Measurements from ENCODE around the gene SLC35G4. TPM values are rescaled to one million over a fixed set of nuclear protein-coding genes. Genes with fewer than 3 reads are reported as not detected.
"Not testable (repeated sequence)": the region's sequence is repeated elsewhere in the genome, so short reads cannot be mapped to it uniquely, and the experiment has no call there.

The SLC35G4 gene
- total RNA-seq, 1 donor from 2014 or later, result not detected

- POLR2A ChIA-PET; H3K4me1 Mint-ChIP-seq; H3K27me3 Mint-ChIP-seq; H3K9me3 Mint-ChIP-seq; H3K36me3 Mint-ChIP-seq (ENCODE audit: low read depth); H3K27ac Mint-ChIP-seq; ATAC-seq (ENCODE audit: low read depth); CTCF ChIA-PET; DNase-seq; intact Hi-C loops (cut with micrococcal nuclease); H3K4me3 Mint-ChIP-seq: not testable (repeated sequence)
Measured at GRCh38 chr18:11614042-11614441, 4.6 kb downstream of the SLC35G4 start.

DNA sequence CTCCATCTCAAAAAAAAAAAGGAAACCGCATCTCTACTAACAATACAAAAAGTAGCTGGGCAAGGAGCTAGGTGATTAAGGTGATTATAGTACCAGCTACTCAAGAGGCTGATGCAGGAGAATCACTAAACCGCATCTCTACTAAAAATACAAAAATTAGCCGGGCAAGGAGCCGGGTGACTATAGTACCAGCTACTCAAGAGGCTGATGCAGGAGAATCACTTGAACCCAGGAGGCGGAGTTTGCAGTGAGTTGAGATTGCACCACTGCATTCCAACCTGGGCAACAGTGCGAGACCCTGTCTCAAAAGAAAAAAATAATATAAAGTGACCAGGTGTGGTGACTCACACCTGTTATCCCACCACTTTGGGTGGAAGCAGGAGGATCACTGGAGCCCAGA, 5.6 kb downstream of the SLC35G4 start:
- CTCF ChIA-PET; H3K4me3 Mint-ChIP-seq; ATAC-seq (ENCODE audit: low read depth); H3K27me3 Mint-ChIP-seq; DNase-seq; H3K27ac Mint-ChIP-seq; H3K36me3 Mint-ChIP-seq (ENCODE audit: low read depth); H3K4me1 Mint-ChIP-seq; intact Hi-C loops (cut with micrococcal nuclease); POLR2A ChIA-PET; H3K9me3 Mint-ChIP-seq: not testable (repeated sequence)

- ATAC-seq (ENCODE audit: low read depth); H3K4me3 Mint-ChIP-seq; H3K27ac Mint-ChIP-seq; intact Hi-C loops (cut with micrococcal nuclease); H3K4me1 Mint-ChIP-seq; DNase-seq; POLR2A ChIA-PET; CTCF ChIA-PET; H3K9me3 Mint-ChIP-seq; H3K36me3 Mint-ChIP-seq (ENCODE audit: low read depth): not testable (repeated sequence)
- H3K27me3 Mint-ChIP-seq, result peaks cover 13% of the 10 kb centered on the region
Measured at GRCh38 chr18:11647310-11647709, 37.9 kb downstream of the SLC35G4 start.

DNA sequence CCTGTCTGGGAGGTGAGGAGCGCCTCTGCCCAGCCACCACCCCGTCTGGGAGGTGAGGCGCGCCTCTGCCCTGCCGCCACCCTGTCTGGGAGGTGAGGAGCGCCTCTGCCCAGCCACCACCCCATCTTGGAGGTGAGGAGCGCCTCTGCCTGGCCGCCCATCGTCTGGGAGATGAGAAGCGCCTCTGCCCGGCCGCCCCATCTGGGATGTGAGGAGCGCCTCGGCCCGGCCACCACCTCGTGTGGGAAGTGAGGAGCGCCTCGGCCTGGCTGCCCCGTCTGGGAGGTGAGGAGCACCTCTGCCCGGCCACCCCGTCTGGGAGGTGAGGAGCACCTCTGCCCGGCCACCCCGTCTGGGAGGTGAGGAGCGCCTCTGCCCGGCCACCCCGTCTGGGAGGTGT, 38.4 kb downstream of the SLC35G4 start:
- H3K4me3 Mint-ChIP-seq; H3K9me3 Mint-ChIP-seq; ATAC-seq (ENCODE audit: low read depth); CTCF ChIA-PET; H3K27ac Mint-ChIP-seq; DNase-seq; H3K36me3 Mint-ChIP-seq (ENCODE audit: low read depth); H3K4me1 Mint-ChIP-seq; POLR2A ChIA-PET; intact Hi-C loops (cut with micrococcal nuclease): not testable (repeated sequence)
- peaks cover 13% of the 10 kb centered on the region for H3K27me3 Mint-ChIP-seq

GRCh38 chr18:11649839-11650238, 40.4 kb downstream of the SLC35G4 start:
- no peak for DNase-seq
- no peak overlapping the region for H3K27ac Mint-ChIP-seq
- ChIA-PET CTCF (no interaction called here), POLR2A (no interaction called here)
- peaks cover 4% of the 10 kb centered on the region for H3K9me3 Mint-ChIP-seq
- peaks cover 26% of the 10 kb centered on the region for H3K27me3 Mint-ChIP-seq
- intact Hi-C loops (cut with micrococcal nuclease), result no loop called here
- H3K4me1 Mint-ChIP-seq, result no peaks in the 10 kb centered on the region
- no peak overlapping the region for H3K4me3 Mint-ChIP-seq
- ATAC-seq (ENCODE audit: low read depth), result no peak
- H3K36me3 Mint-ChIP-seq (ENCODE audit: low read depth), result no peaks in the 10 kb centered on the region
- no peak for TF ChIP-seq CTCF (IDR thresholded peaks at IDR 0.05)

GRCh38 chr18:11651899-11652298, 42.5 kb downstream of the SLC35G4 start:
- H3K4me3 Mint-ChIP-seq, result no peak overlapping the region
- peaks cover 38% of the 10 kb centered on the region for H3K27me3 Mint-ChIP-seq
- peaks cover 4% of the 10 kb centered on the region for H3K9me3 Mint-ChIP-seq
- ATAC-seq (ENCODE audit: low read depth) (no peak), DNase-seq (no peak)
- H3K36me3 Mint-ChIP-seq (ENCODE audit: low read depth), result no peaks in the 10 kb centered on the region
- ChIA-PET POLR2A (no interaction called here), CTCF (no interaction called here)
- TF ChIP-seq CTCF (IDR thresholded peaks at IDR 0.05), result no peak
- H3K27ac Mint-ChIP-seq, result no peak overlapping the region
- intact Hi-C loops (cut with micrococcal nuclease), result no loop called here
- H3K4me1 Mint-ChIP-seq, result peaks cover 6% of the 10 kb centered on the region

- DNase-seq (no peak), ATAC-seq (ENCODE audit: low read depth) (no peak)
- H3K27ac Mint-ChIP-seq, result no peak overlapping the region
- no peaks in the 10 kb centered on the region for H3K36me3 Mint-ChIP-seq (ENCODE audit: low read depth)
- TF ChIP-seq CTCF (IDR thresholded peaks at IDR 0.05), result no peak
- peaks cover 4% of the 10 kb centered on the region for H3K9me3 Mint-ChIP-seq
- peaks cover 50% of the 10 kb centered on the region for H3K27me3 Mint-ChIP-seq
- CTCF ChIA-PET, result no interaction called here
- POLR2A ChIA-PET, result no interaction called here
- no peak overlapping the region for H3K4me3 Mint-ChIP-seq
- H3K4me1 Mint-ChIP-seq, result peaks cover 6% of the 10 kb centered on the region
- intact Hi-C loops (cut with micrococcal nuclease), result no loop called here
Measured at GRCh38 chr18:11653521-11653920, 44.1 kb downstream of the SLC35G4 start.
